Lower leg skin (tissue), 3 donors: ENCODE measurements around the gene PPP2R2B.

Experiments used
- CTCF ChIP-seq, 3 donors: fragments of 450-650 bp; IDR thresholded peaks; one replicate each; pipeline ENCODE4 v1.5.1; 2016; ENCODE audit warnings: antibody characterized with exemption in 3 of 3, mild to moderate bottlenecking in 3 of 3, moderate library complexity in 2 of 3
- POLR2A ChIP-seq, 2 donors: fragments of 450-650 bp; IDR thresholded peaks; one replicate each; pipeline ENCODE4 v1.6.1; 2016 to 2017; ENCODE audit warnings: antibody characterized with exemption in 2 of 2, mild to moderate bottlenecking in 1 of 2, moderate library complexity in 1 of 2

- TF ChIP-seq CTCF (IDR thresholded peaks at IDR 0.05) (no peak), POLR2A (IDR thresholded peaks at IDR 0.05) (no peak)
Observed at GRCh38 chr5:146539973-146540372, 338.6 kb downstream of the PPP2R2B start.
